HepG2 (cell line): ENCODE data around the gene GSG1. TPM values are rescaled to one million over a fixed set of nuclear protein-coding genes. Genes with fewer than 3 reads are reported as not detected.

Experiments
- AGO2 ChIP-seq: fragments of 200-400 bp; formaldehyde crosslinking; optimal IDR thresholded peaks from 2 replicates; pipeline ENCODE3; 2017; ENCODE audit warnings: mild to moderate bottlenecking, low read depth, low read length, moderate library complexity
- AKAP8 ChIP-seq: sonication (generic); formaldehyde crosslinking; IDR thresholded peaks from 2 replicates; pipeline ENCODE4 v1.5.1; 2020; ENCODE audit warnings: mild to moderate bottlenecking, missing genetic modification reagents
- ARNT ChIP-seq: fragments of 450-650 bp; IDR thresholded peaks from 2 replicates; pipeline ENCODE4 v1.6.1; 2017
- HES4 ChIP-seq: sonication (generic); formaldehyde crosslinking; IDR thresholded peaks from 2 replicates; pipeline ENCODE4 v1.9.0; 2021; ENCODE audit warnings: mild to moderate bottlenecking, missing genetic modification reagents, borderline replicate concordance
- KIAA2018 ChIP-seq: sonication (generic); formaldehyde crosslinking; IDR thresholded peaks from 2 replicates; pipeline ENCODE4 v1.5.0; 2020; ENCODE audit warnings: mild to moderate bottlenecking, missing genetic modification reagents, borderline replicate concordance
- PRDM10 ChIP-seq: sonication (generic); formaldehyde crosslinking; IDR thresholded peaks from 2 replicates; pipeline ENCODE4 v1.4.0; 2020; ENCODE audit warnings: low read depth, missing genetic modification reagents
- PTBP1 ChIP-seq: fragments of 200-400 bp; formaldehyde crosslinking; IDR thresholded peaks from 2 replicates; pipeline ENCODE4 v1.6.1; 2018; ENCODE audit warnings: low read length, low read depth; ENCODE audit not compliant: poor library complexity, severe bottlenecking
- RORA ChIP-seq: sonication (generic); formaldehyde crosslinking; IDR thresholded peaks from 2 replicates; pipeline ENCODE4 v1.5.0; 2020; ENCODE audit warnings: mild to moderate bottlenecking, missing genetic modification reagents, moderate library complexity
- RXRA ChIP-seq: sonication (generic); formaldehyde crosslinking; IDR thresholded peaks from 2 replicates; pipeline ENCODE4 v1.5.1; 2020; ENCODE audit warnings: missing genetic modification reagents
- SIN3B ChIP-seq: fragments of 150-350 bp; IDR thresholded peaks from 2 replicates; pipeline ENCODE4 v1.6.1; 2014; ENCODE audit warnings: low read length
- SRF ChIP-seq: IDR thresholded peaks from 2 replicates; pipeline ENCODE4 v1.6.1; 2011; ENCODE audit warnings: mild to moderate bottlenecking, low read depth, low read length, moderate library complexity
- TRIM24 ChIP-seq: sonication (generic); formaldehyde crosslinking; IDR thresholded peaks from 2 replicates; pipeline ENCODE4 v1.8.0; 2022; ENCODE audit warnings: mild to moderate bottlenecking, missing genetic modification reagents
- ZFAT ChIP-seq: sonication (generic); formaldehyde crosslinking; conservative IDR thresholded peaks from 2 replicates; pipeline ENCODE4 v1.8.1; 2023; ENCODE audit warnings: missing genetic modification reagents, inconsistent platforms
- ZNF367 ChIP-seq: sonication (generic); formaldehyde crosslinking; IDR thresholded peaks from 2 replicates; pipeline ENCODE4 v1.4.0; 2020; ENCODE audit warnings: missing genetic modification reagents, borderline replicate concordance
- ZNF616 ChIP-seq: sonication (generic); formaldehyde crosslinking; IDR thresholded peaks from 2 replicates; pipeline ENCODE4 v1.5.0; 2020; ENCODE audit warnings: low read depth, mild to moderate bottlenecking, missing genetic modification reagents
- ZNF777 ChIP-seq: sonication (generic); formaldehyde crosslinking; IDR thresholded peaks from 2 replicates; pipeline ENCODE4 v1.4.0; 2020; ENCODE audit warnings: missing genetic modification reagents
- ZNF784 ChIP-seq: sonication (generic); formaldehyde crosslinking; IDR thresholded peaks from 2 replicates; pipeline ENCODE4 v1.5.1; 2020; ENCODE audit warnings: missing genetic modification reagents, mild to moderate bottlenecking, borderline replicate concordance
- polyA plus RNA-seq, 8 experiments: library from polyadenylated mRNA; depleted of rRNA in 3 of 8; stranded (reverse) in 7 of 8; unstranded in 1 of 8; fragments of >200 nt; fragmentation: Illumina TruSeq in 4 of 8; extraction: Trizol in 4 of 8; gene quantifications; 2 replicates each; pipeline versions ENCODE4 v1.2.1 to v1.2.3, GENCODE V29; 2011 to 2016; ENCODE audit warnings: low read depth in 4 of 8, missing spikeins in 1 of 8, mixed read lengths in 1 of 8; ENCODE audit not compliant: insufficient read depth in 1 of 8
- total RNA-seq, 5 experiments: library from RNA; depleted of rRNA; stranded (reverse); fragments of >200 nt; fragmentation: Illumina TruSeq; extraction: Trizol; gene quantifications; 2 replicates each; pipeline ENCODE4 v1.2.3, GENCODE V29; 2016; ENCODE audit warnings: low read depth in 1 of 5

GSG1 gene
- total and polyA plus RNA-seq, 2 of the 13 experiments (the other 11 are each of a cell fraction or from before 2014, with no cell fraction given): not detected

- TF ChIP-seq KIAA2018 (CRISPR knock-in tag) (no peak), AKAP8 (CRISPR knock-in tag) (no peak), ZNF777 (CRISPR knock-in tag) (peak; percentile 70; the same call in 1 of the 2 replicates), PRDM10 (CRISPR knock-in tag) (no peak), SRF (no peak), TRIM24 (no peak), HES4 (CRISPR knock-in tag) (0 out of 2 replicates have a peak, but pooled peaks have one; percentile 53), ZFAT (CRISPR knock-in tag) (no peak), PTBP1 (no peak), ARNT (no peak), ZNF616 (no peak), ZNF367 (CRISPR knock-in tag) (no peak), SIN3B (no peak), RORA (no peak), ZNF784 (CRISPR knock-in tag) (no peak), RXRA (CRISPR knock-in tag) (no peak; the same call in 1 of the 2 replicates), AGO2 (peak; percentile 59)
These were observed 59.2 kb downstream of the GSG1 start, which contains the start of gene FAM234B (continued) for GRCh38 chr12:13044002-13044905.
